Parathyroid adenoma (tissue), 2 donors: ENCODE results near the gene LBR.

Source experiments
- H2AFZ ChIP-seq: fragments of 300-600 bp; sonication (generic); one replicate; pipeline ENCODE4 v1.7.0; 2017; ENCODE audit warnings: antibody characterized with exemption, mild to moderate bottlenecking
- H3K27ac ChIP-seq: fragments of 300-600 bp; sonication (generic); one replicate; pipeline ENCODE4 v1.7.0; 2017
- H3K27me3 ChIP-seq: fragments of 300-600 bp; sonication (generic); one replicate; pipeline ENCODE4 v1.7.0; 2017; ENCODE audit warnings: low read length; ENCODE audit not compliant: control insufficient read depth, insufficient read depth
- H3K36me3 ChIP-seq: fragments of 300-600 bp; sonication (generic); one replicate; pipeline ENCODE4 v1.7.0; 2017; ENCODE audit warnings: low read length; ENCODE audit not compliant: control insufficient read depth, insufficient read depth
- H3K4me1 ChIP-seq: fragments of 300-600 bp; sonication (generic); one replicate; pipeline ENCODE4 v1.7.0; 2017; ENCODE audit warnings: control low read depth
- H3K4me2 ChIP-seq: fragments of 300-600 bp; sonication (generic); one replicate; pipeline ENCODE4 v1.7.0; 2017; ENCODE audit warnings: low read length
- H3K4me3 ChIP-seq: fragments of 300-600 bp; sonication (generic); one replicate; pipeline ENCODE4 v1.7.0; 2017; ENCODE audit warnings: low read depth, low read length
- H3K79me2 ChIP-seq: fragments of 300-600 bp; sonication (generic); one replicate; pipeline ENCODE4 v1.7.0; 2017; ENCODE audit warnings: control low read depth
- H3K9ac ChIP-seq: fragments of 300-600 bp; sonication (generic); one replicate; pipeline ENCODE4 v1.7.0; 2017; ENCODE audit warnings: mild to moderate bottlenecking
- H3K9me3 ChIP-seq: fragments of 300-600 bp; sonication (generic); one replicate; pipeline ENCODE4 v1.7.0; 2017; ENCODE audit warnings: low read length; ENCODE audit not compliant: control insufficient read depth
- TF ChIP-seq, protein P1 (sequence below): fragments of 300-600 bp; sonication (generic); IDR thresholded peaks from one replicate; pipeline ENCODE4 v1.7.0; 2017; ENCODE audit warnings: antibody characterized with exemption, mild to moderate bottlenecking
- donor health status: primary hyperparathyroidism.

Gene LBR

DNA sequence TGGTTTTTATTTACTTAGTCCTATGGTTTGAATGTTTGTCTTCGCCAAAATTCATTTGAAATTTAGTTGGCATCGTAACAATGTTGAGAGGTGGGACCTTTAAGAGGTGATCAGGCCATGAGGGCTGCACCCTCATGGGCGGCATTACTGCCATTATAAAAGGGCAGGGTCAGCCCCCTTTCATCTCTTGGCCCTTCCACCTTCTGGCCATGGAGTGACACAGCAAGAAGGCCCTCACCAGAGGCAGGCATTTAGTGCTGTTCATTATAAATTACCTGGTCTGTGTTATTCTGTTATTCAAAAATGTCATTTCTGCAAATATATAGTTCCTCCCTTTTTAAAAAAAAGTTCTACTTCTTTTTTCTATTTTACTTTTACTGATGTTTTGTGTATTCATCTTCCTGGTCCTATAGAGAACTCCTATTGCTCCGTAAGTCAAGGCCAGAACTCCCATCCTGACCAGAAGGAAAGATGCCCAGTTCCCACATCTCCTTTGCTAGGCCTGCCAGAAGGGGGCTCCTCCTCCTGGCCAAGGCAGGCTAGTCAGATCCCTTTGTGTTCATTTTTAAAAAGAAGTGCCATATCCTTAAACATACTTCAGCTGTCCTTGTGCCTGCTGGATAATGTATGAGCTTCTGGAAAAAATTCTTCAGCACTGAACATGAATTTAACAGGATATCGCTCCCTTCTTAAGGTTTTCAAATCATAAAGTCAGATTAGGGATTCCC is 10.0 kb upstream of the LBR start:
- H3K9me3 ChIP-seq: no peaks in the 10 kb centered on the region
- no peaks in the 10 kb centered on the region for H3K36me3 ChIP-seq
- no peak overlapping the region for H3K9ac ChIP-seq
- no peak overlapping the region for H3K27ac ChIP-seq
- no peak overlapping the region for H2AFZ ChIP-seq
- no peaks in the 10 kb centered on the region for H3K79me2 ChIP-seq
- TF ChIP-seq, protein P1, sequence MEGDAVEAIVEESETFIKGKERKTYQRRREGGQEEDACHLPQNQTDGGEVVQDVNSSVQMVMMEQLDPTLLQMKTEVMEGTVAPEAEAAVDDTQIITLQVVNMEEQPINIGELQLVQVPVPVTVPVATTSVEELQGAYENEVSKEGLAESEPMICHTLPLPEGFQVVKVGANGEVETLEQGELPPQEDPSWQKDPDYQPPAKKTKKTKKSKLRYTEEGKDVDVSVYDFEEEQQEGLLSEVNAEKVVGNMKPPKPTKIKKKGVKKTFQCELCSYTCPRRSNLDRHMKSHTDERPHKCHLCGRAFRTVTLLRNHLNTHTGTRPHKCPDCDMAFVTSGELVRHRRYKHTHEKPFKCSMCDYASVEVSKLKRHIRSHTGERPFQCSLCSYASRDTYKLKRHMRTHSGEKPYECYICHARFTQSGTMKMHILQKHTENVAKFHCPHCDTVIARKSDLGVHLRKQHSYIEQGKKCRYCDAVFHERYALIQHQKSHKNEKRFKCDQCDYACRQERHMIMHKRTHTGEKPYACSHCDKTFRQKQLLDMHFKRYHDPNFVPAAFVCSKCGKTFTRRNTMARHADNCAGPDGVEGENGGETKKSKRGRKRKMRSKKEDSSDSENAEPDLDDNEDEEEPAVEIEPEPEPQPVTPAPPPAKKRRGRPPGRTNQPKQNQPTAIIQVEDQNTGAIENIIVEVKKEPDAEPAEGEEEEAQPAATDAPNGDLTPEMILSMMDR: no peak
- H3K4me3 ChIP-seq: no peak overlapping the region
- H3K27me3 ChIP-seq: no peaks in the 10 kb centered on the region
- no peak overlapping the region for H3K4me2 ChIP-seq
- no peaks in the 10 kb centered on the region for H3K4me1 ChIP-seq

DNA sequence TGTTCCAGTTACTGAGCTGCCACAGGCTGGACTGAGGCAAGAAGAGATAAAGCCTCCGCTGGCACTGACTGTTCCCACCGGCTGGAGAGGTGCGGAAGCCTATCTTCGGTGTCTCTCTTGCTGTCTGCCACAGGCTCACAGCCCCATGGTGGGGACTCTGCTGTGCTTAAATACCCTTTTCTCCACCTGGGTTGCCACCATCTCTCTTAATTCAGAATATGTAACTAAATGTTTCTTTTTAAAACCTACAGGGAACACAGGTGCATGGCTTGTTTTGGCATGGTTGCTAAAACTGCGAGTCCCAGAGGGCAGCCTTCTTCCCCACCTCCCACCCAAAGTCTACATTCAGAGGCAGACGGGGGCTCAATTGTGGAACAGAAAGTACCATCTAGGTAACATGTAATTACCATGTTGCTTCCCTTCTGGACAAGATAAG is 8.1 kb upstream of the LBR start:
- Histone ChIP-seq H3K27me3 (no peaks in the 10 kb centered on the region), H3K9me3 (no peaks in the 10 kb centered on the region), H3K9ac (no peak overlapping the region), H3K27ac (no peak overlapping the region), H2AFZ (no peak overlapping the region), H3K4me2 (no peak overlapping the region), H3K79me2 (no peaks in the 10 kb centered on the region), H3K4me3 (no peak overlapping the region), H3K4me1 (no peaks in the 10 kb centered on the region), H3K36me3 (no peaks in the 10 kb centered on the region)
- TF ChIP-seq, protein P1: no peak

DNA sequence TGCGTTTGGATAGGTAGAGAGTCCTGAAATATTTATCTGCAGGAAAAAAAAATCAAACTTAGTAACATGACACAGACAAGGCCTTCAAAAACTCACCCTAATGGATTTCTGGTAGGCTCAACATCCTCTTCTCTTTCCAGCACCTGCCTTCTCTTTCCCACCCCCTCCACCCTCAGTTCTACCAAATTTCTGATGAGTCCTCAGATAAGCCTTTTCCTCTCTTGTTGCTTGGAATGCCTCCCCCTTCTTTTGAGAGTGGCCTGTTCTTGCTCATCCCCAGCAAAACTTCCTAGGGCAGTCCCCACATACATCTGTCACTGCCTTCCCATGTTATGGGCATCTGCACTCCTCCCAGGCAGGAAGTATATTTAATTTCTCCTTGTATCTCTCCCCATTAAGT is 7.6 kb upstream of the LBR start:
- no peak overlapping the region for H3K4me3 ChIP-seq
- no peak overlapping the region for H3K9ac ChIP-seq
- no peak overlapping the region for H3K4me2 ChIP-seq
- no peaks in the 10 kb centered on the region for H3K36me3 ChIP-seq
- H3K9me3 ChIP-seq: no peaks in the 10 kb centered on the region
- no peaks in the 10 kb centered on the region for H3K27me3 ChIP-seq
- TF ChIP-seq, protein P1: no peak
- no peak overlapping the region for H3K27ac ChIP-seq
- H3K4me1 ChIP-seq: no peaks in the 10 kb centered on the region
- H2AFZ ChIP-seq: no peak overlapping the region
- H3K79me2 ChIP-seq: no peaks in the 10 kb centered on the region

DNA sequence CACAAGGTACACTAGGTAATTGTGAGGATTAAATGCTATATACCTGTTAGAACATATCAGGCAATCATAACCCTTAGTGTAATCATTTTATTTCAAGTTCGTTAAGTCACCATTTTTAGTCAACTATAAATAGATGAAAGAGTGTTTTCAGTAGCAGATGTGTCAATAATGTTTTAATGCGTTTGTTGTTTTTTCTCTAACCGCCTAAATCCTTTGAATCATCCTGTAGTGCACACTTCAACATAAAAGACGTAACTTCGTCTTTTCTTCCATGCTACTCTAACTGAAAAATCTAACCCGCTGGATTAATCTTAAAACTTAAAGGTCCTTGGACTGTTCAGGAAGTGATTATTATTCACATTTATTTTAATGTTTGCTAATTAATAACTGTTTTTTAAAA is 7.2 kb upstream of the LBR start:
- no peaks in the 10 kb centered on the region for H3K36me3 ChIP-seq
- H3K27me3 ChIP-seq: no peaks in the 10 kb centered on the region
- TF ChIP-seq, protein P1: no peak

DNA sequence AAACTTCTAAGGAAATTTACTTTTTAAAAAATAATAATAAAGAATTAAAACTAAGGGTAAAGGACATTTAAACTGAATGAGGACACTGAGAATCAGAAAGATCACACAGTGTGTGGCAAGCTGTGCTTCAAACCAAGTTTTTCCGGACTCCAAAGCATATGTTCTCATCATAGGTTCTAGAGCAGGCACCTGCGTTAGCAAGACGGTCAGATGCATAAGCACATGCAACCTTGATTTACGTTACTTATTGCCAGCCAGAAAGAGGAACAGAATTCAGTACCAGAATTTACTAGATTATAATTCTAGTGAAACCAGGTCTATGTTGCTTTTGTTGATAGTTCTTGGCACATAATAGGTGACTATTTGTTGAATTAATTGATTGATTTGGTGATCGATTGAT is 6.2 kb upstream of the LBR start:
- TF ChIP-seq, protein P1: no peak
- H3K9ac ChIP-seq: no peak overlapping the region
- no peak overlapping the region for H3K4me3 ChIP-seq
- no peak overlapping the region for H2AFZ ChIP-seq
- no peak overlapping the region for H3K27ac ChIP-seq
- no peaks in the 10 kb centered on the region for H3K27me3 ChIP-seq
- no peaks in the 10 kb centered on the region for H3K4me1 ChIP-seq
- H3K79me2 ChIP-seq: no peaks in the 10 kb centered on the region
- no peaks in the 10 kb centered on the region for H3K36me3 ChIP-seq
- no peaks in the 10 kb centered on the region for H3K9me3 ChIP-seq
- H3K4me2 ChIP-seq: no peak overlapping the region

More for the DNA sequence above, 7.2 kb upstream of the LBR start:
- Histone ChIP-seq H3K4me1 (no peaks in the 10 kb centered on the region), H2AFZ (no peak overlapping the region), H3K4me2 (no peak overlapping the region), H3K4me3 (no peak overlapping the region), H3K9me3 (no peaks in the 10 kb centered on the region), H3K27ac (no peak overlapping the region), H3K9ac (no peak overlapping the region), H3K79me2 (no peaks in the 10 kb centered on the region)
